GM13977 (cell line): Measurements from ENCODE around the gene MTUS2.

Source experiments
- DNase-seq: peaks from one replicate; pipeline ENCODE4 v3.0.0; 2012; ENCODE audit warnings: low spot score
- in situ Hi-C: fragments of 300-500 bp; cut with MboI; formaldehyde crosslinking; loops from one replicate; pipeline ENCODE4 v1.12.0; 2022; ENCODE audit warnings: low sequenced_read_pairs, low pct_unique_long_range_greater_than_20kb, mixed read lengths, inconsistent platforms; ENCODE audit not compliant: unreplicated experiment
- TF ChIP-seq, protein P1 (sequence below): IDR thresholded peaks from 2 replicates; pipeline ENCODE4 v1.5.1; 2012; ENCODE audit warnings: mild to moderate bottlenecking, control low read depth; ENCODE audit not compliant: insufficient read depth; ENCODE audit errors: extremely low read depth, missing control alignments

MTUS2 gene

GRCh38 chr13:29532116-29532515 is 712.0 kb downstream of the MTUS2 start:
- TF ChIP-seq, protein P1, sequence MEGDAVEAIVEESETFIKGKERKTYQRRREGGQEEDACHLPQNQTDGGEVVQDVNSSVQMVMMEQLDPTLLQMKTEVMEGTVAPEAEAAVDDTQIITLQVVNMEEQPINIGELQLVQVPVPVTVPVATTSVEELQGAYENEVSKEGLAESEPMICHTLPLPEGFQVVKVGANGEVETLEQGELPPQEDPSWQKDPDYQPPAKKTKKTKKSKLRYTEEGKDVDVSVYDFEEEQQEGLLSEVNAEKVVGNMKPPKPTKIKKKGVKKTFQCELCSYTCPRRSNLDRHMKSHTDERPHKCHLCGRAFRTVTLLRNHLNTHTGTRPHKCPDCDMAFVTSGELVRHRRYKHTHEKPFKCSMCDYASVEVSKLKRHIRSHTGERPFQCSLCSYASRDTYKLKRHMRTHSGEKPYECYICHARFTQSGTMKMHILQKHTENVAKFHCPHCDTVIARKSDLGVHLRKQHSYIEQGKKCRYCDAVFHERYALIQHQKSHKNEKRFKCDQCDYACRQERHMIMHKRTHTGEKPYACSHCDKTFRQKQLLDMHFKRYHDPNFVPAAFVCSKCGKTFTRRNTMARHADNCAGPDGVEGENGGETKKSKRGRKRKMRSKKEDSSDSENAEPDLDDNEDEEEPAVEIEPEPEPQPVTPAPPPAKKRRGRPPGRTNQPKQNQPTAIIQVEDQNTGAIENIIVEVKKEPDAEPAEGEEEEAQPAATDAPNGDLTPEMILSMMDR = no peak
- DNase-seq = no peak
- in situ Hi-C loops = no loop called here

GRCh38 chr13:29532821-29533220 is 712.7 kb downstream of the MTUS2 start:
- in situ Hi-C loops = no loop called here
- no peak for DNase-seq

DNA sequence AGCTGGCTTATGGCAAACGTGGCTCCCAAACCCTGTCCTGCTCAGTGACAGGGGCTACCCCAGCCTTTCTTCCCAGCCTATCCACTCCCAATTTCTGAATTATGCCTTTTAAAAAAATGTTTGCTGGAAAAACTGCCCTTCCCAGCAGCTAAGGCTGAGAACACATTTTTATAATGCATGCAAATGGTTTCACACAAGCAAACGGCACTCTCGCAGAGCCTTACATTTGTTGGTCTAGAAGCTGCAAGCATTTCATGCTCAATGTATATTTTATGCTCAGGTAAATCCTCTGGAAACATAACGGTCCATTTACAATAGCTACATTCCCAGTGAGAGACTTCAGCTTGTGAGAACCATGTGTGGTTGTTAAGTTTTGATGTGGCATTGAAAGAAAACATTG is 713.9 kb downstream of the MTUS2 start:
- TF ChIP-seq, protein P1 = no peak
- in situ Hi-C loops = no loop called here
- no peak for DNase-seq

More at GRCh38 chr13:29532821-29533220, 712.7 kb downstream of the MTUS2 start:
- TF ChIP-seq, protein P1 = no peak

DNA sequence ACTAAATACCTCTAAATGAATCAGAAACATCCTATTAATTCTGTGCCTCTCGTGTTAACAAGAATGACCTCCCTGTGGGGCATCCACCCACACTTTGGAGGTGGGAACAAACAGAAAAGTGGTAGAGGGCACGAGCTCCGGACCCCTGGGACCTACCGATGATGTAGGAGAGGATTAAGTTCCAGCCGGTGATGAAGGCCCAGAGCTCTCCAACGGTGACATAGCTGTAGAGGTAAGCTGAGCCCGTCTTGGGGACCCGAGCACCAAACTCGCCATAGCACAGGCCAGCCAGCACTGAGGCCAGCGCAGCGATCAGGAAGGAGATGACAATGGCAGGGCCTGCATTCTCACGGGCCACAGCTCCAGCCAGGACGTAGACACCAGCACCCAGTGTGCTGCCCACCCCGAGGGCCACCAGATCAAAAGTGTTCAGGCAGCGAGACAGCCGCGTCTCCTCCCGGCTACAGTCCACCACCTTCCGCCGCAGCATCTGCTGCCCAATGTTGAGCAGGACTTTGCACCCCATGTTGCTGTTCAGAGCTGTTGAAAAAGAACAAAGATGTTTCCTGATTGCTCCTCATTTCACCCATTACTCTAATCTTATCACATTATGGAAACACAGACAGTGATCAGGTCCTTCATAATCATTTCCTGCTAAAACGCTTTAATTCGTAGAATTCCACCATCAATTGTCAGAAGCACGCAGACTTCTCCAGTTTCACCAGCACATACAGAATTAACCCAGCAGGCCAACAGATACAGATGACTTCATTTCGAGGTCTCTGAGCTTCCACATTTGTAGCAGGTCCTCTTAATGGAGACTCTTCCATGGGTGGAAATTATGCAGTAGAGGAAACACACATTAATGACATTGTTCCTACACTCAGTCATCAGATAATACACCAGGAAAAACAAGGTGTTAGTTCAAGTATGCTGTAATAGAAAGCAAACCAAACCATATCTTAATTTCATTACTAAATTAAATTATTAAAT is 715.8 kb downstream of the MTUS2 start:
- in situ Hi-C loops = no loop called here
- DNase-seq = no peak
- TF ChIP-seq, protein P1 = no peak

GRCh38 chr13:29536853-29537252 is 716.7 kb downstream of the MTUS2 start:
- TF ChIP-seq, protein P1 = no peak
- DNase-seq = no peak
- in situ Hi-C loops = no loop called here

- TF ChIP-seq, protein P1 = no peak
- in situ Hi-C loops = no loop called here
- DNase-seq = no peak
These were observed 717.9 kb downstream of the MTUS2 start for GRCh38 chr13:29537736-29538651.
